Stimulated activated CD4-positive, alpha-beta T cell treated with anti-CD3 and anti-CD28 coated beads, Interleukin-4, amount 100 ng/mL, for 48 hours (primary cell): ENCODE data around the gene ZMIZ1.

Experiments used
- DNase-seq, 2 donors: peaks; one replicate each; pipeline ENCODE4 v3.0.0-alpha.2; 2020; ENCODE audit warnings: low read depth in 2 of 2

ZMIZ1 gene

GRCh38 chr10:79116801-79117723 is 48.3 kb downstream of the ZMIZ1 start:
- no peak for DNase-seq

GRCh38 chr10:79118286-79119202 is 49.8 kb downstream of the ZMIZ1 start:
- DNase-seq: no peak

GRCh38 chr10:79119306-79119705 is 50.5 kb downstream of the ZMIZ1 start:
- no peak for DNase-seq

GRCh38 chr10:79123547-79123963 is 54.8 kb downstream of the ZMIZ1 start:
- no peak for DNase-seq

- DNase-seq: no peak
Observed at GRCh38 chr10:79124066-79124465, 55.3 kb downstream of the ZMIZ1 start.

GRCh38 chr10:79125092-79125491 is 56.3 kb downstream of the ZMIZ1 start:
- DNase-seq: no peak

- DNase-seq: no peak
Observed at GRCh38 chr10:79126351-79127080, 57.8 kb downstream of the ZMIZ1 start.

GRCh38 chr10:79127151-79127961 is 58.6 kb downstream of the ZMIZ1 start:
- DNase-seq: no peak

- no peak for DNase-seq
Observed at GRCh38 chr10:79128241-79128922, 59.6 kb downstream of the ZMIZ1 start.

- DNase-seq: no peak
Observed at GRCh38 chr10:79128923-79129305, 60.1 kb downstream of the ZMIZ1 start.

- DNase-seq: no peak
Observed at GRCh38 chr10:79129361-79129997, 60.7 kb downstream of the ZMIZ1 start.

GRCh38 chr10:79130255-79130654 is 61.5 kb downstream of the ZMIZ1 start:
- DNase-seq: no peak

- no peak for DNase-seq
Observed at GRCh38 chr10:79130846-79131245, 62.1 kb downstream of the ZMIZ1 start.

GRCh38 chr10:79131836-79132631 is 63.3 kb downstream of the ZMIZ1 start:
- DNase-seq: no peak

GRCh38 chr10:79132681-79133381 is 64.1 kb downstream of the ZMIZ1 start:
- no peak for DNase-seq

GRCh38 chr10:79133416-79133815 is 64.7 kb downstream of the ZMIZ1 start:
- DNase-seq: no peak

- no peak for DNase-seq
Observed at GRCh38 chr10:79135790-79136189, 67.0 kb downstream of the ZMIZ1 start.

- DNase-seq: no peak
Observed at GRCh38 chr10:79136236-79137005, 67.7 kb downstream of the ZMIZ1 start.
